Spleen (tissue), 13 donors: Measurements from ENCODE around the gene LCN2. TPM values are rescaled to one million over a fixed set of nuclear protein-coding genes. Genes with fewer than 3 reads are reported as not detected.
A peak's percentile ranks its signal among the peaks of the same experiment; 100 is the strongest.

ENCODE experiments used
- DNase-seq: peaks from one replicate; pipeline ENCODE4 v3.0.0-alpha.2; 2020
- H3K27ac ChIP-seq, 8 donors: fragments of 200-600 bp; sonication (generic) in 7 of 8; 1 replicate in 4 of 8; 2 replicates in 4 of 8; pipeline versions ENCODE4 v1.5.0 to v1.8.0; 2016 to 2021; ENCODE audit warnings: inconsistent platforms in 4 of 8, mild to moderate bottlenecking in 4 of 8, moderate library complexity in 1 of 8
- H3K27me3 ChIP-seq, 7 donors: fragments of 200-600 bp; sonication (generic) in 6 of 7; replicated peaks in 1 of 7; 1 replicate in 4 of 7; 2 replicates in 3 of 7; pipeline versions ENCODE4 v1.5.0 to v1.8.0; 2016 to 2021; ENCODE audit warnings: inconsistent platforms in 3 of 7, mild to moderate bottlenecking in 1 of 7
- H3K36me3 ChIP-seq, 6 donors: fragments of 200-600 bp; sonication (generic) in 5 of 6; 1 replicate in 4 of 6; 2 replicates in 2 of 6; pipeline versions ENCODE4 v1.5.0 to v1.8.0; 2016 to 2021; ENCODE audit warnings: inconsistent platforms in 2 of 6
- H3K4me1 ChIP-seq, 6 donors: fragments of 200-600 bp; sonication (generic) in 5 of 6; 1 replicate in 3 of 6; 2 replicates in 3 of 6; pipeline versions ENCODE4 v1.5.0 to v1.8.0; 2016 to 2021; ENCODE audit warnings: inconsistent platforms in 3 of 6
- H3K4me3 ChIP-seq, 8 donors: fragments of 200-600 bp; sonication (generic) in 7 of 8; 1 replicate in 4 of 8; 2 replicates in 4 of 8; pipeline versions ENCODE4 v1.5.0 to v1.8.0; 2016 to 2021; ENCODE audit warnings: inconsistent platforms in 4 of 8, mild to moderate bottlenecking in 4 of 8, moderate library complexity in 2 of 8
- H3K9me3 ChIP-seq, 8 donors: fragments of 200-600 bp; sonication (generic) in 7 of 8; 1 replicate in 4 of 8; 2 replicates in 4 of 8; pipeline versions ENCODE4 v1.5.0 to v1.8.0; 2016 to 2021; ENCODE audit warnings: inconsistent platforms in 4 of 8
- CTCF ChIP-seq, 11 experiments: fragments of 200-600 bp in 7 of 11; fragments of 450-650 bp in 4 of 11; sonication (generic) in 4 of 11; IDR thresholded peaks in 8 of 11; conservative IDR thresholded peaks in 3 of 11; 1 replicate in 7 of 11; 2 replicates in 4 of 11; pipeline versions ENCODE4 v1.4.0 to v1.8.0; 2016 to 2021; ENCODE audit warnings: antibody characterized with exemption in 11 of 11, inconsistent platforms in 4 of 11, mild to moderate bottlenecking in 1 of 11
- POLR2A ChIP-seq, 3 donors: fragments of 450-650 bp; IDR thresholded peaks; one replicate each; pipeline ENCODE4 v1.5.1; 2017; ENCODE audit warnings: antibody characterized with exemption in 3 of 3, mild to moderate bottlenecking in 1 of 3
- POLR2AphosphoS5 ChIP-seq, 3 donors: sonication (generic); formaldehyde crosslinking; IDR thresholded peaks; one replicate each; pipeline ENCODE4 v1.5.1; 2017; ENCODE audit warnings: antibody characterized with exemption in 3 of 3
- WGBS, 5 donors: extraction: QIAGEN DNeasy Blood & Tissue Kit in 3 of 5; methylation state at CpG; one replicate each; pipeline versions ENCODE4 v1.1.5 to v1.1.7; 2013 to 2018; 5-methylcytosine and 5-hydroxymethylcytosine counted together
- intact Hi-C: fragments of 100-400 bp; cut with DNase I; formaldehyde crosslinking; loops from one replicate; pipeline ENCODE4 v1.15.0; 2023; ENCODE audit warnings: low total_unique reads
- long read RNA-seq, 2 donors: transcript quantifications; one replicate each; lab custom pipeline, GENCODE V29; 2026
- polyA plus RNA-seq, 3 donors: library from polyadenylated mRNA; stranded (reverse); fragments of 200-250 nt; gene quantifications; one replicate each; pipeline ENCODE4 v1.2.1, GENCODE V29; 2013
- total RNA-seq, 7 donors: library from RNA; depleted of rRNA in 3 of 7; stranded (reverse); fragments of >200 nt in 3 of 7; fragmentation: NEBNext Ultra II Directional in 4 of 7; extraction: Animal tissue kit (Norgen Biotek cat#: 25700) in 4 of 7; gene quantifications; one replicate each; pipeline versions ENCODE4 v1.1.0 to v1.2.1, GENCODE V29; 2016 to 2021
- donor health status: healthy with polysubstance abuse.
- donor health status: DM: no; HTN: no; CAD: no; lungs with moderate emphysema.
- donor health status: DM: no; HTN: no; CAD: no.
- donor health status: Bipolar disorder and iron deficiency.
- donor health status: healthy.
- donor health status: DM: no; HTN: no; CAD: no.
- donor health status: DM: yes; HTN: yes; CAD: no.

The LCN2 gene
- 100 to 1,000 TPM in 1 of 7 donors, 10 to 100 TPM in 5, 1 to 10 TPM in 1; 7.7 to 218 (median 20.3) TPM for total RNA-seq
- 10 to 100 TPM; 10.7 to 17.5 (median 13.3) TPM for polyA plus RNA-seq
- long read RNA-seq, donor 1, result 0 reads
- long read RNA-seq, donor 2, partial matches to known transcripts, result 0 of 1 reads
- long read RNA-seq, donor 2, other reads (novel, unspliced or antisense), result 0 of 1 reads

DNA sequence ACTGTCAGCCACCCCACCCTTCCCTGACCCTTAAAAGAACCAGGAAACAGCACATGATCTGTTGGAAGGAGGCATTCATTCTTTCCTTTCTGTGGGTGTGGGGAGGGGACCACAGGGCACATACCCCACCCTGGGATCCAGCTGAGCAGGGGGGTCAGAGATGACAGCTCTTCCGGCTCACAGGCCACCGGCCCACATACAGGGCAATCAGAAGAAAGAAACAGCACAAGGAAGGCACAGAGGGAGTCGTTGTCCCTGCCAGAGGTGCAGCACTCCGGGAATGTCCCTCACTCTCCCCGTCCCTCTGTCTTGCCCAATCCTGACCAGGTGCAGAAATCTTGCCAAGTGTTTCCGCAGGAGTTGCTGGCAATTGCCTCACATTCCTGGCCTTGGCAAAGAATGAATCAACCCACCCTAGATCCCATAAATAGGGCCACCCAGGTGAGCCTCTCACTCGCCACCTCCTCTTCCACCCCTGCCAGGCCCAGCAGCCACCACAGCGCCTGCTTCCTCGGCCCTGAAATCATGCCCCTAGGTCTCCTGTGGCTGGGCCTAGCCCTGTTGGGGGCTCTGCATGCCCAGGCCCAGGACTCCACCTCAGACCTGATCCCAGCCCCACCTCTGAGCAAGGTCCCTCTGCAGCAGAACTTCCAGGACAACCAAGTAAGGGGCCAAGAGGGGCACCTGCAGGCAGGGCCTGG lies at the start of gene LCN2:
Gene LCN2, plus strand, starts transcription at position 453 of the 701 bp plus-strand sequence. Its CDS starts 73 bp downstream, at position 526.
- Histone ChIP-seq H3K4me1 (peaks cover 0 to 51% (median 7%) of the 10 kb centered on the region in 6 donors), H3K27me3 (no peaks in the 10 kb centered on the region), H3K36me3 (no peaks in the 10 kb centered on the region), H3K9me3 (no peaks in the 10 kb centered on the region), H3K4me3 (peak within 1 kb of the TSS in 1 of 8 donors; percentile 15), H3K27ac (peak within 1 kb of the TSS in 5 of 8 donors; percentile 16 to 73 (median 58))
- intact Hi-C loops, result no loop called here
- peak; percentile 66 for DNase-seq
- WGBS, 5 donors, result 56 to 88% (median 72%) methylated on average over 9 of the region's 9 CpGs
- TF ChIP-seq POLR2AphosphoS5 (IDR thresholded peaks at IDR 0.05), result no peak
- no peak for TF ChIP-seq CTCF (IDR thresholded peaks at IDR 0.05 in 8 of 11, conservative IDR thresholded peaks at IDR 0.05 in 3 of 11)
- no peak for TF ChIP-seq POLR2A (IDR thresholded peaks at IDR 0.05)

DNA sequence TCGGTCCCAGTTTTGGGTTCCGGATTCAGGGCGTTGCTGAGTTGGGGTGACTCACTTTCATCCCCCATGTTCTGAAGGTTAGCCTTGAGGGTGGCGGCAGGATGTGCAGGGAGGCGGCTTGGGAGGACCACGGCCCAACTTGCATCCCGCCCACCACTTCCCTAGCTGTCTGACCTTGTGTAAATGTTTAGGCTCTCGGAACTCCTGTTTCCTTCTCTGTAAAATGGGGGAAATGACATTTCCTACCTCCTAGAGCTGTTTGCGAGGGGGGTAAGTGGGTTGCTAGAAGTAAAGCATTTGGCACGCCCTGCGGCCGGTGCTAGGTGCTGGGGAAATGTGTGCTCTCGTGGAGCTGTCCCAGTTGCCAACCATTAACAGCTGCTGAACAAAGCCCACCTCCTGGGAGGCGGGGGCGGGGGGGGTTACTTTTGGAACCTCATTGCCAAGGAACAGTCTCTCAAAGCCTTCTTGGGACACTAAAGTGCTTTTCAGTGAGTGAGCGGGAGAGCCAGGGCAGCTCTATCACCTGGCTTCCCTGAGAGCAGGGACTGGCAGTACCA lies 49.2 kb upstream of the LCN2 start:
- intact Hi-C loops, result loop anchor here (10.0 kb wide), 1 partner anchor 55 kb away; no protein-coding TSS in a partner anchor
- Histone ChIP-seq H3K27me3 (no peaks in the 10 kb centered on the region), H3K27ac (peak overlapping the region; percentile 63 to 91 (median 86)), H3K9me3 (no peaks in the 10 kb centered on the region), H3K36me3 (peaks cover 0 to 59% (median 40%) of the 10 kb centered on the region in 6 donors), H3K4me3 (peak overlapping the region; percentile 25 to 65 (median 38)), H3K4me1 (peaks cover 41 to 97% (median 92%) of the 10 kb centered on the region in 6 donors)
- DNase-seq, result peak; percentile 70
- no peak for TF ChIP-seq POLR2A (IDR thresholded peaks at IDR 0.05)
- TF ChIP-seq POLR2AphosphoS5 (IDR thresholded peaks at IDR 0.05), result peak in 2 of 3 donors; percentile 44 to 70
- 39 to 47% (median 44%) methylated on average over 13 to 16 of the region's 16 CpGs for WGBS, 5 donors

GRCh38 chr9:128100581-128100980 lies 48.7 kb upstream of the LCN2 start:
- WGBS, 5 donors, result 60 to 88% (median 73%) methylated on average over 2 to 10 of the region's 10 CpGs
- peaks cover 0 to 62% (median 46%) of the 10 kb centered on the region in 6 donors for H3K36me3 ChIP-seq
- H3K9me3 ChIP-seq, result no peaks in the 10 kb centered on the region
- H3K27ac ChIP-seq, result peak overlapping the region; percentile 63 to 91 (median 86)
- no peak for TF ChIP-seq CTCF (IDR thresholded peaks at IDR 0.05 in 8 of 11, conservative IDR thresholded peaks at IDR 0.05 in 3 of 11)
- no peak for TF ChIP-seq POLR2A (IDR thresholded peaks at IDR 0.05)
- peak in 1 of 3 donors; percentile 5 for TF ChIP-seq POLR2AphosphoS5 (IDR thresholded peaks at IDR 0.05)
- intact Hi-C loops, result no loop called here
- peaks cover 40 to 94% (median 88%) of the 10 kb centered on the region in 6 donors for H3K4me1 ChIP-seq
- no peaks in the 10 kb centered on the region for H3K27me3 ChIP-seq
- DNase-seq, result peak; percentile 59
- H3K4me3 ChIP-seq, result peak overlapping the region in 7 of 8 donors; percentile 1 to 65 (median 38)

- DNase-seq, result peak; percentile 68
- intact Hi-C loops, result no loop called here
- H3K4me3 ChIP-seq, result peak overlapping the region in 1 of 8 donors; percentile 21
- H3K27ac ChIP-seq, result peak overlapping the region in 7 of 8 donors; percentile 63 to 91 (median 86)
- peaks cover 40 to 94% (median 82%) of the 10 kb centered on the region in 6 donors for H3K4me1 ChIP-seq
- no peaks in the 10 kb centered on the region for H3K27me3 ChIP-seq
- 84 to 92% (median 85%) methylated on average over 12 of the region's 12 CpGs for WGBS, 5 donors
- no peak for TF ChIP-seq POLR2A (IDR thresholded peaks at IDR 0.05)
- TF ChIP-seq CTCF (IDR thresholded peaks at IDR 0.05 in 8 of 11, conservative IDR thresholded peaks at IDR 0.05 in 3 of 11), result no peak
- no peak for TF ChIP-seq POLR2AphosphoS5 (IDR thresholded peaks at IDR 0.05)
- no peaks in the 10 kb centered on the region for H3K9me3 ChIP-seq
- H3K36me3 ChIP-seq, result peaks cover 3 to 69% (median 52%) of the 10 kb centered on the region in 6 donors
Observed at GRCh38 chr9:128101231-128101661, 48.0 kb upstream of the LCN2 start.
